ENCODE measurements around the gene PCDHGB3. TPM values are rescaled to one million over a fixed set of nuclear protein-coding genes. Genes with fewer than 3 reads are reported as not detected.

The PCDHGB3 gene
- total and polyA plus RNA-seq, 9 of the 15 experiments (the other 6 are each of a cell fraction or from before 2014, with no cell fraction given): 0.05 to 0.19 (median 0.11) TPM; not detected in 2

DNA sequence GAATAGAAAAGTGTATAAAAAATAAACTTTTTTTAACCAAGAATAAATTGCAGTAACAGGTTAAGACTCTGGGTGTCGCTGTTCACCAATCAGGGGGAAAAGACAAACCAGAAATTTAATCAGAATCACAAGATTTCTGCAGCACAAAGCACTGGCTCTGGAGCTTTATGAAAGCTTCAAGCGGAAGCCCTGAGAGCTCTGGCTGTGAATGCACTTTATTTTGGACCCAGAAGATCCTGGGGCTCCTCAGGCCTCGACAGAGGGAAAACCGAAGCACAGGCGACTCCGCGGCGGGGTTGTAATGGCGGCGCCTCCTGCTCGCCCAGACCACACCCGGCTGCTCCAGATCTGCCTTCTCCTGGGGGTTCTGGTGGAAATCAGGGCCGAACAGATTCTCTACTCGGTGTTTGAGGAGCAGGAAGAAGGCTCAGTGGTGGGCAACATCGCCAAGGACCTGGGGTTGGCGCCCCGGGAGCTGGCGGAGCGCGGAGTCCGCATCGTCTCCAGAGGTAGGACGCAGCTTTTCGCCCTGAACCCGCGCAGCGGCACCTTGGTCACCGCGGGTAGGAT is 15.1 kb upstream of the PCDHGB3 start, which contains the start of gene PCDHGA4:
Gene PCDHGA4 (plus strand): TSS at position 122 of the 570 bp plus-strand sequence. CDS start 87 bp downstream, at position 209.
- FAIRE-seq (no peak), DNase-seq (ENCODE audit: extremely low read depth in 1 of 4, low spot score in 3 of 4) (peak in 1 of 4 experiments; percentile 15), ATAC-seq (peak; percentile 45; the same call in 1 of the 3 replicates)
- Histone ChIP-seq H3K27me3 (ENCODE audit: control insufficient read depth in 2 of 2, insufficient read depth in 2 of 2, low read length in 2 of 2) (peaks cover 0 to 20% of the 10 kb centered on the region in 2 experiments; a peak in 2 of 5 replicates), H4K20me1 (replicated peaks; ENCODE audit: control insufficient read depth, insufficient read depth, low read length) (no peaks in the 10 kb centered on the region), H3K9me3 (replicated peaks; ENCODE audit: control insufficient read depth, insufficient read depth, low read depth, low read length) (no peaks in the 10 kb centered on the region), H3K79me2 (ENCODE audit: control insufficient read depth, insufficient read depth, low read length) (no peaks in the 10 kb centered on the region), H3K9ac (ENCODE audit: insufficient read depth in 1 of 2, low read depth in 2 of 2, low read length in 2 of 2) (peak within 1 kb of the TSS in 1 of 2 experiments; percentile 50; a peak in 2 of 4 replicates), H3K36me3 (ENCODE audit: control insufficient read depth, insufficient read depth, low read length) (no peaks in the 10 kb centered on the region), H3K4me2 (ENCODE audit: insufficient read depth, low read length) (peak within 1 kb of the TSS; percentile 32), H3K4me3 (peak within 1 kb of the TSS; percentile 28), H3K9me1 (ENCODE audit: control insufficient read depth, insufficient read depth, low read length) (no peaks in the 10 kb centered on the region), H3K27ac (ENCODE audit: extremely low read depth, low read depth, low read length) (no peak within 1 kb of the TSS), H2AFZ (ENCODE audit: low read depth, low read length) (peak within 1 kb of the TSS; percentile 59; the same call in 1 of the 2 replicates), H3K4me1 (replicated peaks in 1 of 2; ENCODE audit: control insufficient read depth in 2 of 2, insufficient read depth in 2 of 2, low read length in 2 of 2) (peaks cover 3 to 12% of the 10 kb centered on the region in 2 experiments; a peak in 3 of 5 replicates)
- WGBS (ENCODE audit: insufficient coverage, low coverage, missing lambda C conversion rate): 16% methylated on average over 29 of the region's 29 CpGs
- CTCF ChIA-PET (ENCODE audit: low intra/inter-chr PET ratio): interaction anchor here (0.7 to 1.1 kb wide), 2 partner anchors 105 to 206 kb away, joined by 3 read pairs; no protein-coding TSS in a partner anchor
- in situ Hi-C loops (cut with MboI) (no loop called here), intact Hi-C loops (cut with micrococcal nuclease) (no loop called here)
- BruUV-seq (replicated peaks): TSS peak; percentile 26
- POLR2A ChIA-PET: interaction anchor here (1.0 to 1.5 kb wide), 3 partner anchors 9 to 163 kb away, joined by 3 to 5 read pairs (median 3); partner anchors contain the start of gene PCDHGA5
- TF ChIP-seq, protein P1, sequence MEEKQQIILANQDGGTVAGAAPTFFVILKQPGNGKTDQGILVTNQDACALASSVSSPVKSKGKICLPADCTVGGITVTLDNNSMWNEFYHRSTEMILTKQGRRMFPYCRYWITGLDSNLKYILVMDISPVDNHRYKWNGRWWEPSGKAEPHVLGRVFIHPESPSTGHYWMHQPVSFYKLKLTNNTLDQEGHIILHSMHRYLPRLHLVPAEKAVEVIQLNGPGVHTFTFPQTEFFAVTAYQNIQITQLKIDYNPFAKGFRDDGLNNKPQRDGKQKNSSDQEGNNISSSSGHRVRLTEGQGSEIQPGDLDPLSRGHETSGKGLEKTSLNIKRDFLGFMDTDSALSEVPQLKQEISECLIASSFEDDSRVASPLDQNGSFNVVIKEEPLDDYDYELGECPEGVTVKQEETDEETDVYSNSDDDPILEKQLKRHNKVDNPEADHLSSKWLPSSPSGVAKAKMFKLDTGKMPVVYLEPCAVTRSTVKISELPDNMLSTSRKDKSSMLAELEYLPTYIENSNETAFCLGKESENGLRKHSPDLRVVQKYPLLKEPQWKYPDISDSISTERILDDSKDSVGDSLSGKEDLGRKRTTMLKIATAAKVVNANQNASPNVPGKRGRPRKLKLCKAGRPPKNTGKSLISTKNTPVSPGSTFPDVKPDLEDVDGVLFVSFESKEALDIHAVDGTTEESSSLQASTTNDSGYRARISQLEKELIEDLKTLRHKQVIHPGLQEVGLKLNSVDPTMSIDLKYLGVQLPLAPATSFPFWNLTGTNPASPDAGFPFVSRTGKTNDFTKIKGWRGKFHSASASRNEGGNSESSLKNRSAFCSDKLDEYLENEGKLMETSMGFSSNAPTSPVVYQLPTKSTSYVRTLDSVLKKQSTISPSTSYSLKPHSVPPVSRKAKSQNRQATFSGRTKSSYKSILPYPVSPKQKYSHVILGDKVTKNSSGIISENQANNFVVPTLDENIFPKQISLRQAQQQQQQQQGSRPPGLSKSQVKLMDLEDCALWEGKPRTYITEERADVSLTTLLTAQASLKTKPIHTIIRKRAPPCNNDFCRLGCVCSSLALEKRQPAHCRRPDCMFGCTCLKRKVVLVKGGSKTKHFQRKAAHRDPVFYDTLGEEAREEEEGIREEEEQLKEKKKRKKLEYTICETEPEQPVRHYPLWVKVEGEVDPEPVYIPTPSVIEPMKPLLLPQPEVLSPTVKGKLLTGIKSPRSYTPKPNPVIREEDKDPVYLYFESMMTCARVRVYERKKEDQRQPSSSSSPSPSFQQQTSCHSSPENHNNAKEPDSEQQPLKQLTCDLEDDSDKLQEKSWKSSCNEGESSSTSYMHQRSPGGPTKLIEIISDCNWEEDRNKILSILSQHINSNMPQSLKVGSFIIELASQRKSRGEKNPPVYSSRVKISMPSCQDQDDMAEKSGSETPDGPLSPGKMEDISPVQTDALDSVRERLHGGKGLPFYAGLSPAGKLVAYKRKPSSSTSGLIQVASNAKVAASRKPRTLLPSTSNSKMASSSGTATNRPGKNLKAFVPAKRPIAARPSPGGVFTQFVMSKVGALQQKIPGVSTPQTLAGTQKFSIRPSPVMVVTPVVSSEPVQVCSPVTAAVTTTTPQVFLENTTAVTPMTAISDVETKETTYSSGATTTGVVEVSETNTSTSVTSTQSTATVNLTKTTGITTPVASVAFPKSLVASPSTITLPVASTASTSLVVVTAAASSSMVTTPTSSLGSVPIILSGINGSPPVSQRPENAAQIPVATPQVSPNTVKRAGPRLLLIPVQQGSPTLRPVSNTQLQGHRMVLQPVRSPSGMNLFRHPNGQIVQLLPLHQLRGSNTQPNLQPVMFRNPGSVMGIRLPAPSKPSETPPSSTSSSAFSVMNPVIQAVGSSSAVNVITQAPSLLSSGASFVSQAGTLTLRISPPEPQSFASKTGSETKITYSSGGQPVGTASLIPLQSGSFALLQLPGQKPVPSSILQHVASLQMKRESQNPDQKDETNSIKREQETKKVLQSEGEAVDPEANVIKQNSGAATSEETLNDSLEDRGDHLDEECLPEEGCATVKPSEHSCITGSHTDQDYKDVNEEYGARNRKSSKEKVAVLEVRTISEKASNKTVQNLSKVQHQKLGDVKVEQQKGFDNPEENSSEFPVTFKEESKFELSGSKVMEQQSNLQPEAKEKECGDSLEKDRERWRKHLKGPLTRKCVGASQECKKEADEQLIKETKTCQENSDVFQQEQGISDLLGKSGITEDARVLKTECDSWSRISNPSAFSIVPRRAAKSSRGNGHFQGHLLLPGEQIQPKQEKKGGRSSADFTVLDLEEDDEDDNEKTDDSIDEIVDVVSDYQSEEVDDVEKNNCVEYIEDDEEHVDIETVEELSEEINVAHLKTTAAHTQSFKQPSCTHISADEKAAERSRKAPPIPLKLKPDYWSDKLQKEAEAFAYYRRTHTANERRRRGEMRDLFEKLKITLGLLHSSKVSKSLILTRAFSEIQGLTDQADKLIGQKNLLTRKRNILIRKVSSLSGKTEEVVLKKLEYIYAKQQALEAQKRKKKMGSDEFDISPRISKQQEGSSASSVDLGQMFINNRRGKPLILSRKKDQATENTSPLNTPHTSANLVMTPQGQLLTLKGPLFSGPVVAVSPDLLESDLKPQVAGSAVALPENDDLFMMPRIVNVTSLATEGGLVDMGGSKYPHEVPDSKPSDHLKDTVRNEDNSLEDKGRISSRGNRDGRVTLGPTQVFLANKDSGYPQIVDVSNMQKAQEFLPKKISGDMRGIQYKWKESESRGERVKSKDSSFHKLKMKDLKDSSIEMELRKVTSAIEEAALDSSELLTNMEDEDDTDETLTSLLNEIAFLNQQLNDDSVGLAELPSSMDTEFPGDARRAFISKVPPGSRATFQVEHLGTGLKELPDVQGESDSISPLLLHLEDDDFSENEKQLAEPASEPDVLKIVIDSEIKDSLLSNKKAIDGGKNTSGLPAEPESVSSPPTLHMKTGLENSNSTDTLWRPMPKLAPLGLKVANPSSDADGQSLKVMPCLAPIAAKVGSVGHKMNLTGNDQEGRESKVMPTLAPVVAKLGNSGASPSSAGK (IDR thresholded peaks at IDR 0.05): 0 out of 2 replicates have a peak, but pooled peaks have one; percentile 16
- TF ChIP-seq ZFPM2 (CRISPR knock-in tag; IDR thresholded peaks at IDR 0.05) (no peak), EP300 (IDR thresholded peaks at IDR 0.05; ENCODE audit: low read length) (no peak), PCBP1 (IDR thresholded peaks at IDR 0.05; ENCODE audit: low read depth, low read length, poor library complexity, severe bottlenecking) (no peak), CREB3L1 (IDR thresholded peaks at IDR 0.05; ENCODE audit: borderline replicate concordance, low read depth) (no peak), POLR2H (tag; IDR thresholded peaks at IDR 0.05; ENCODE audit: low read depth) (no peak)
- TF ChIP-seq, protein P2, sequence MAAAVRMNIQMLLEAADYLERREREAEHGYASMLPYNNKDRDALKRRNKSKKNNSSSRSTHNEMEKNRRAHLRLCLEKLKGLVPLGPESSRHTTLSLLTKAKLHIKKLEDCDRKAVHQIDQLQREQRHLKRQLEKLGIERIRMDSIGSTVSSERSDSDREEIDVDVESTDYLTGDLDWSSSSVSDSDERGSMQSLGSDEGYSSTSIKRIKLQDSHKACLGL (CRISPR knock-in tag; IDR thresholded peaks at IDR 0.05; ENCODE audit: borderline replicate concordance, poor library complexity, severe bottlenecking): no peak

Measured in K562 (cell line).